Measurements from ENCODE around the gene DMC1.

Gene DMC1

GRCh38 chr22:38610234-38610633 is 40.3 kb upstream of the DMC1 start:
- Histone ChIP-seq H3K79me2 (ENCODE audit: control insufficient read depth, insufficient read depth, low read length, poor library complexity) (no peaks in the 10 kb centered on the region), H3K18ac (ENCODE audit: low read length) (no peak overlapping the region), H3K27me3 (ENCODE audit: insufficient read depth, low read length) (no peaks in the 10 kb centered on the region), H3K9ac (ENCODE audit: low read length) (no peak overlapping the region), H3K79me1 (ENCODE audit: low read length) (no peaks in the 10 kb centered on the region), H3K4me1 (ENCODE audit: control insufficient read depth in 1 of 2, insufficient read depth in 2 of 2, low read length in 2 of 2) (no peaks in the 10 kb centered on the region), H3K4me3 (ENCODE audit: low read depth, low read length) (no peak overlapping the region), H2AFZ (ENCODE audit: insufficient read depth, low read length, poor library complexity) (no peak overlapping the region), H4K8ac (ENCODE audit: low read depth, low read length) (no peak overlapping the region), H3K9me3 (ENCODE audit: insufficient read depth, low read depth, low read length) (no peaks in the 10 kb centered on the region), H2BK5ac (ENCODE audit: low read depth, low read length, poor library complexity) (no peak overlapping the region), H2BK12ac (ENCODE audit: low read length) (no peak overlapping the region), H3K27ac (ENCODE audit: low read depth, low read length) (no peak overlapping the region), H3K14ac (ENCODE audit: low read length) (no peak overlapping the region), H3K4me2 (ENCODE audit: low read length) (no peak overlapping the region), H2AK5ac (ENCODE audit: low read length) (no peak overlapping the region), H4K12ac (ENCODE audit: low read depth, low read length) (no peak overlapping the region), H3K36me3 (ENCODE audit: control insufficient read depth in 1 of 2, insufficient read depth in 2 of 2, low read length in 2 of 2) (no peaks in the 10 kb centered on the region), H2BK120ac (ENCODE audit: insufficient read depth, low read length, poor library complexity) (no peak overlapping the region), H3K4ac (ENCODE audit: low read depth, low read length) (no peak overlapping the region), H3K23ac (ENCODE audit: low read length) (no peak overlapping the region), H4K91ac (ENCODE audit: low read depth, low read length) (no peak overlapping the region)
- WGBS (ENCODE audit: extremely low coverage, insufficient coverage, insufficient read length), result no CpG with 5 or more reads among the region's 5 CpGs
- no peak for DNase-seq

- Histone ChIP-seq H2BK120ac (ENCODE audit: insufficient read depth, low read length, poor library complexity) (no peak overlapping the region), H3K18ac (ENCODE audit: low read length) (no peak overlapping the region), H2AK5ac (ENCODE audit: low read length) (no peak overlapping the region), H2AFZ (ENCODE audit: insufficient read depth, low read length, poor library complexity) (no peak overlapping the region), H3K14ac (ENCODE audit: low read length) (no peak overlapping the region), H3K4ac (ENCODE audit: low read depth, low read length) (no peak overlapping the region), H3K9ac (ENCODE audit: low read length) (no peak overlapping the region), H4K8ac (ENCODE audit: low read depth, low read length) (no peak overlapping the region), H3K36me3 (ENCODE audit: control insufficient read depth in 1 of 2, insufficient read depth in 2 of 2, low read length in 2 of 2) (no peaks in the 10 kb centered on the region), H2BK5ac (ENCODE audit: low read depth, low read length, poor library complexity) (no peak overlapping the region), H4K91ac (ENCODE audit: low read depth, low read length) (no peak overlapping the region), H3K4me3 (ENCODE audit: low read depth, low read length) (no peak overlapping the region), H4K12ac (ENCODE audit: low read depth, low read length) (no peak overlapping the region), H3K23ac (ENCODE audit: low read length) (no peak overlapping the region), H2BK12ac (ENCODE audit: low read length) (no peak overlapping the region), H3K9me3 (ENCODE audit: insufficient read depth, low read depth, low read length) (no peaks in the 10 kb centered on the region), H3K27ac (ENCODE audit: low read depth, low read length) (no peak overlapping the region), H3K79me1 (ENCODE audit: low read length) (no peaks in the 10 kb centered on the region), H3K4me1 (ENCODE audit: control insufficient read depth in 1 of 2, insufficient read depth in 2 of 2, low read length in 2 of 2) (no peaks in the 10 kb centered on the region), H3K4me2 (ENCODE audit: low read length) (no peak overlapping the region), H3K27me3 (ENCODE audit: insufficient read depth, low read length) (no peaks in the 10 kb centered on the region), H3K79me2 (ENCODE audit: control insufficient read depth, insufficient read depth, low read length, poor library complexity) (no peaks in the 10 kb centered on the region)
- WGBS (ENCODE audit: extremely low coverage, insufficient coverage, insufficient read length), result no CpG with 5 or more reads among the region's 13 CpGs
- no peak for DNase-seq
Measured at GRCh38 chr22:38608992-38609750, 39.2 kb upstream of the DMC1 start.

DNA sequence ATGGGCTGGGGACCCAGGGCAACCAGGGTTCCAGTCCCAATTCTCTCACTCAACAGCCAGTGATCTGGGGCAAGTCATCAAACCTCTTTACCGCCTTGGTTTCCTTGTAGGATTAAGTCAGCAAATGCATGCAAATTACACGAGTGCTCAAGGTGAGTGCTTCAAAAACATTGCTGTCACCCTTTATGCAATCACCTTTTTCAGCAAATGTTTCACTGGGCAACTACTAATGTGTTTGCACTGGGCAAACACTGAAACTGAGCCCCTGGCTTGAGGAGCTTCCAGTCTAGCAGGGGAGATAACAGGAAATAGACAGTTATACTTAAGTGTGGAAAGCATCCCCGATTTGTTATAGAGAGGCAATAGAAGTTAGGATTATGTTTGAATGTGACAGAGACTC is 37.7 kb upstream of the DMC1 start:
- H3K79me2 ChIP-seq (ENCODE audit: control insufficient read depth, insufficient read depth, low read length, poor library complexity), result no peaks in the 10 kb centered on the region
- H2BK12ac ChIP-seq (ENCODE audit: low read length), result no peak overlapping the region
- H4K12ac ChIP-seq (ENCODE audit: low read depth, low read length), result no peak overlapping the region
- H3K9ac ChIP-seq (ENCODE audit: low read length), result no peak overlapping the region
- WGBS (ENCODE audit: extremely low coverage, insufficient coverage, insufficient read length), result no CpG with 5 or more reads among the region's 3 CpGs
- no peak overlapping the region for H3K4me2 ChIP-seq (ENCODE audit: low read length)
- H3K18ac ChIP-seq (ENCODE audit: low read length), result no peak overlapping the region
- no peak overlapping the region for H2AFZ ChIP-seq (ENCODE audit: insufficient read depth, low read length, poor library complexity)
- H4K8ac ChIP-seq (ENCODE audit: low read depth, low read length), result no peak overlapping the region
- H2AK5ac ChIP-seq (ENCODE audit: low read length), result no peak overlapping the region
- H3K4me3 ChIP-seq (ENCODE audit: low read depth, low read length), result no peak overlapping the region
- DNase-seq, result no peak
- no peaks in the 10 kb centered on the region for H3K4me1 ChIP-seq (ENCODE audit: control insufficient read depth in 1 of 2, insufficient read depth in 2 of 2, low read length in 2 of 2)
- no peaks in the 10 kb centered on the region for H3K9me3 ChIP-seq (ENCODE audit: insufficient read depth, low read depth, low read length)
- H3K36me3 ChIP-seq (ENCODE audit: control insufficient read depth in 1 of 2, insufficient read depth in 2 of 2, low read length in 2 of 2), result no peaks in the 10 kb centered on the region
- H3K4ac ChIP-seq (ENCODE audit: low read depth, low read length), result no peak overlapping the region
- H3K14ac ChIP-seq (ENCODE audit: low read length), result no peak overlapping the region
- no peak overlapping the region for H2BK120ac ChIP-seq (ENCODE audit: insufficient read depth, low read length, poor library complexity)
- no peaks in the 10 kb centered on the region for H3K79me1 ChIP-seq (ENCODE audit: low read length)
- H4K91ac ChIP-seq (ENCODE audit: low read depth, low read length), result no peak overlapping the region
- no peak overlapping the region for H2BK5ac ChIP-seq (ENCODE audit: low read depth, low read length, poor library complexity)
- no peaks in the 10 kb centered on the region for H3K27me3 ChIP-seq (ENCODE audit: insufficient read depth, low read length)
- H3K23ac ChIP-seq (ENCODE audit: low read length), result no peak overlapping the region
- H3K27ac ChIP-seq (ENCODE audit: low read depth, low read length), result no peak overlapping the region

DNA sequence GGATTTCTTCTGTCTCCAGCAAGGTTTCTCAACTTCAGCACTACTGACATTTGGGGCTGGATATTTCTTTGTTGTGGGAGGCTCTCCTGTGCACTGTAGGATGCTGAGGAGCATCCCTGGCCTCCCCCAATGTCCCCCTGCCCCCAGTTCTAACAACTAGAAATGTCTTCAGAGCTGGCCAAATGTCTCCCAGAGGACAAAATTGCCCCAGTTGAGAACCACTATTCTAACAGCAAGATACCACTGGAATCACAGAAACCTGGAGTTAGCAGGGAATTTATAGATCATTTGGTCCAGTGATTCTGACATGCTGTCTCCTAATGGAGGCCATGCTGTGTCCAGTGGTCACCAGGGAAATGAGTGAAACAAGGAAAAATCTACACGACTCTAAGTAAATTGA is 32.2 kb upstream of the DMC1 start:
- H2AK5ac ChIP-seq (ENCODE audit: low read length), result no peak overlapping the region
- H3K4me1 ChIP-seq (ENCODE audit: control insufficient read depth in 1 of 2, insufficient read depth in 2 of 2, low read length in 2 of 2), result no peaks in the 10 kb centered on the region
- no CpG with 5 or more reads among the region's 1 CpG for WGBS (ENCODE audit: extremely low coverage, insufficient coverage, insufficient read length)
- H3K27me3 ChIP-seq (ENCODE audit: insufficient read depth, low read length), result no peaks in the 10 kb centered on the region
- no peak overlapping the region for H4K8ac ChIP-seq (ENCODE audit: low read depth, low read length)
- no peak overlapping the region for H2BK5ac ChIP-seq (ENCODE audit: low read depth, low read length, poor library complexity)
- H3K79me1 ChIP-seq (ENCODE audit: low read length), result no peaks in the 10 kb centered on the region
- H3K4me3 ChIP-seq (ENCODE audit: low read depth, low read length), result no peak overlapping the region
- no peak overlapping the region for H4K91ac ChIP-seq (ENCODE audit: low read depth, low read length)
- no peak overlapping the region for H3K14ac ChIP-seq (ENCODE audit: low read length)
- no peak overlapping the region for H3K18ac ChIP-seq (ENCODE audit: low read length)
- H3K79me2 ChIP-seq (ENCODE audit: control insufficient read depth, insufficient read depth, low read length, poor library complexity), result no peaks in the 10 kb centered on the region
- H3K27ac ChIP-seq (ENCODE audit: low read depth, low read length), result no peak overlapping the region
- H3K9ac ChIP-seq (ENCODE audit: low read length), result no peak overlapping the region
- no peaks in the 10 kb centered on the region for H3K9me3 ChIP-seq (ENCODE audit: insufficient read depth, low read depth, low read length)
- no peak overlapping the region for H4K12ac ChIP-seq (ENCODE audit: low read depth, low read length)
- no peak overlapping the region for H2BK120ac ChIP-seq (ENCODE audit: insufficient read depth, low read length, poor library complexity)
- H3K4ac ChIP-seq (ENCODE audit: low read depth, low read length), result no peak overlapping the region
- H3K23ac ChIP-seq (ENCODE audit: low read length), result no peak overlapping the region
- H3K36me3 ChIP-seq (ENCODE audit: control insufficient read depth in 1 of 2, insufficient read depth in 2 of 2, low read length in 2 of 2), result no peaks in the 10 kb centered on the region
- no peak overlapping the region for H2BK12ac ChIP-seq (ENCODE audit: low read length)
- H3K4me2 ChIP-seq (ENCODE audit: low read length), result no peak overlapping the region
- DNase-seq, result no peak
- no peak overlapping the region for H2AFZ ChIP-seq (ENCODE audit: insufficient read depth, low read length, poor library complexity)

Data from trophoblast cell (in vitro differentiated cells and primary cell).